HG02938 (cell line): Measurements from ENCODE around the gene PAK5.

Experiments
- ATAC-seq: cut with Tn5 transposase; IDR thresholded peaks from one replicate; pipeline ENCODE4 v1.9.1; 2021; ENCODE audit warnings: mild to moderate bottlenecking, moderate library complexity; ENCODE audit not compliant: unreplicated experiment

Gene PAK5

DNA sequence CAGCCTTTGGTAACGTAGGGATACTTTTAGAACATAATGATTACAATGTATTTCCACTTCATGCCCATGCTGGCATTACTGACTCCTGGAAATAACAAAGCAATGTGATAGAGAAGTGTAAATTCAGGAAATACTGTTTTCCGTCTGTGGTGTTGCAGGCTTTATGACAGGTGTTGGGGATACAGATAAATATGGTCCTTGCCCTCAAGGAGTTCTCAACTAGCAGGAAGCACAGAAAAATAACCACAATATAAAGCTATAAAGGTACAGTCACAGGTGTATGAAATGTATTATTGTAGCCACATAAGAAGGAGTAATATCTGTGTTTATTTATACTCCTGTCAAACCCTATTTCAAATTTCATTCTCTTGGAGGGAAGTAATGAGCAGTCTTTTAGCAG lies 337.4 kb downstream of the PAK5 start:
- no peak for ATAC-seq

DNA sequence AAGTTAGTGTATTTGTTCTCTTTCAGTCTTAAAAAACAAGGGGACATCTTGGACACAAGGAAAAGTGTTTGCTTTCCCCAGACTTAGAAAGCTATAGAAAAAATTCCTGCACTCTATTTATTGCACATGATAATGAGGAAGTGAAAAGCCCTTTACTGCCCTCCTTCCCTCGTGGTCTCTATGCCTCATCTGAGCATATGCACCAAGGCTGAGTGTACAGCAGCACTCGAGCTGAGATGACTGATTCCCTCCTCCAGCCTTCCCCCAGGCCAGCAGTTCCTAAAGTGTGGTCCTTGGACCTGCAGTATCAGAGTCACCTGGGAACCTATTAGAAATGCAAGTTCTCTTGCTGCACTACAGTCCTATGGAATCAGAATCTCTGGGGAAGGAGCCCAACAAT lies 338.8 kb downstream of the PAK5 start:
- ATAC-seq = no peak

DNA sequence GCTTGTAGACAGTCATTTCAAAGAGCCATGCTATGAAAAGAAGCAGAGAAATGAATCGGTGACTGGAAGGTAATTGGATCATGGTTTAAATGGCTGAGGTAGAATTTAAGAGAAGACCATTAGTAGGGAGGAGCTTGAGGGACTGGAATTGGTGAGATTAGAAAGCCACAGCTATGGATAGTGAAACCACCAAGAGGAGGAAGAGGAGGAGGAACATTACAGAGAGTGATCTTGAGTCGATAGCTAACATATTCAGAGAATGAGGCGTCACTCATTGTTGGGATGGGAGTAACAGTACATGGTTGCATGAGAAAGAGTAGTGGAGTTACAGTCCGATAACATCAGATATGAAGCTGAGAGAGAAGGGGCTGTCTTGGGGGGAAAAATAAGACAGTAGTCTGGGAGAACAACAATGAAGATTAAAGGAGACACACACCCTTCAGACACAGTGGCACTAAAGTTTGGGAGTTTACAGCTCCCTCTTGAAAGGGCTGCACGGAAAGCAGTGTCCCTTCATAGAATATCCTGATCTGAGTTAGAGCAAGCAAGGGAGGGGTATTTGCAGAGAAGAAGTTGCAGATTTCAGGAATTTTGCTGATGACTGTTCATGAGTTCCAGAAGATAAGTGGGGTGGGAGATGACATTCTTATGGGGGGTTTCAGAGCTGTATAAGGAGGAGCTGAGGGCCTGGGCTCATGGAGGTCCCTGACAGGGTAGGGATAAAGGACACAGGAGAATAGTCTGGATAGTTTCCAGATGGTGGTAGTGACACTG lies 339.6 kb downstream of the PAK5 start:
- no peak for ATAC-seq

DNA sequence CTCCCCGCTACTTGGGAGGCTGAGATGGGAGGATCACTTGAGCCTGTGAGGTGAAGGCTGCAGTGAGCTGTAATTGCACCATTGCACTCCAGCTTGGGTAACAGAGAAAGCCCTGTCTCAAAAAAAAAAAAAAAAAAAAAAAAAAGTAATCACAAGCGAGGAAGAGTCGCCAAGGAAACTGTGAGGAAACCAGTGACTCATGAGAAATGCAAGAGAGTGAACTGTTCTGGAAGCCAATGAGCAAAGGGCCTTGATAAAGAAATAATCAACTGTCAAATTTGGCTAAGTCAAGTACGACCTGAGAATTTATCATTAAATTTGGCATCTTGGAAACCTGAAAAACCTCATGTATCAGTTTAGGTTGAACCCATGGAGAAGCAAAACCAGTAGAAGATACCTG lies 340.6 kb downstream of the PAK5 start:
- no peak for ATAC-seq

DNA sequence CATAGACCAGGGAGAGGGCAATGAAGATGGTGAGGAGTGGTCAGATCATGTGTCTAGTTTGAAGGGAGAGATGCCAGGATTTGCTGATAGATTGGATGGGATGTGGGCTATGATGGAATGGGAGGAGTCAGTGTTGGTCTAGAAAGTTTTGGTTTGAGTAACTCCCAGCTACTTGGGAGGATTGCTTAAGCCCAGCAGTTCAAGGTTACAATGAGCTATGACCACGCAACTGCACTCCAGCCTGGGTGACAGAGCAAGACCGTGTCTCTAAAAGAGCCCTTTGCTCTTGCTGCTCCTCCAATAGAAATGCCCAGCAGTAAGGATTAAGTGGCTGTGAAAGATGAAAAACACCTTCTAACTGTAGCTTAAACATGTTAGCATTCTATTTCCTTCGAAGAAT lies 342.7 kb downstream of the PAK5 start:
- no peak for ATAC-seq

DNA sequence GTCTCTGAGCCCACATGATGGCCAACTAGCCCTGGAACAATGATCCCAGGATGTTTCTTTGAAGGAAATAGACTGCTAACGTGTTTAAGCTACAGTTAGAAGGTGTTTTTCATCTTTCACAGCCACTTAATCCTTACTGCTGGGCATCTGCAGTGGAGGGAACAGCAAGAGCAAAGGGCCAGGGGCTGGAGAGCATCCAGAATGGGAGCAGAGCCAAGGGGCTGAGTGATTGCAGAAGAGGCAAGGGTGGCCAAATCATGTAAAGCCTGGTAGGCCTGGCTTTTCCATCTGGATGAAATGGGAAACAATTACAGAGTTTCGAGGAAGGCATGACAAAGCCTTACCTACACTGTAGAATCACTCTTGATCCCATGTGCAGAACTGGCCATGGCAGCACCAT lies 343.2 kb downstream of the PAK5 start:
- ATAC-seq = no peak

DNA sequence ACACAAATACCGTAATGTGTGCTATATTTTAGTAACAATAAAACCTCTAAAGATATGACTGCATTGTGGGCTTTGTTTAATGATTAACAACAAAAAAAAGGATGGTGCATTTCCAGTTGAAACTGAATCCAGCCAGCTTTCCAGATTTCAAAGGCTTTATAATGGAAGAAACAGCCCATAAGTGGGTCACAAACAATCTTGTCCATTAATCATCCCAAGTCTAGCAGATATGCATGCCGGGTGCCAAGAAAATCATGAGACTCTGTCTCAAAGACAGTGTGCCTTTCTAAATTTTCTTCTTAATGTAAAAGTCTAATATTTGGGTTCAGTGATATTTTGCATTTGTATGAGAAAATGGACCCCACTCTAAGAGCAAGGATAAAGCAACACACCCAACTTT lies 345.1 kb downstream of the PAK5 start:
- no peak for ATAC-seq

DNA sequence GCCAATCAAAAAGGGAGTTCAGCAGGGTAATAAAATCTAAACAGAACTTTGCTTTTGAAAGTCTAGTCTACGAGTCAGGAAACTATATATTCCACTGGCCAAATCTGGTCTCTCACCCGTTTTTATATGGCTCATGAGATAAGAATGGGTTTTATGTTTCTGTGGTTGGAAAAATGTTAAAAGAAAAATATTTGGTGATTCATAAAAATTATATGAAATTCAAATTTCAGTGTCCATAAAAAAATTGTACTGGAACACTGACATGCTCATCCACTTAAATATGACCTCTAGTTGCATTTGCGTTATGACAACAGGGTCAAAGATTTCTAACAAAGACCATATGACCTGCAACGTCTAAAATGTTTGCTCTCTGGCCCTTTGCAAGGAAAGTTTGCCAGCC lies 346.8 kb downstream of the PAK5 start:
- ATAC-seq = no peak

DNA sequence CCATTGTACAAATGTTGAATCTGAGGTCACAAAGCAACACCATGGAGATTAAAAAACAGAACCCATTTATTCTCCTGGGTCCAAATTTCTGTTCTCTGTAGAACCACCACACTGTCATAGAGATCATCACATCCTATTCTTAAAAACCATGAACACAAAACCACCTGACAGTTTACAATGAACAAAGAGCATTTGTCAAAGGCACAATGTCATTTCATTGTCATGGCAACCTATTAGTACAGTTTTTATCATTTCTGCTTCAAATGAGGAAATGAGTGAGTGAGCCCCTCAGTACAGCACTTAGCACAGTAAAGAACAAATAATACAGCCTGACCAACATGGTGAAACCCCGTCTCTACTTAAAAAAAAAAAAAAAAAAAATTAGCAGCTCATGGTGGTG lies 347.6 kb downstream of the PAK5 start:
- ATAC-seq = no peak

DNA sequence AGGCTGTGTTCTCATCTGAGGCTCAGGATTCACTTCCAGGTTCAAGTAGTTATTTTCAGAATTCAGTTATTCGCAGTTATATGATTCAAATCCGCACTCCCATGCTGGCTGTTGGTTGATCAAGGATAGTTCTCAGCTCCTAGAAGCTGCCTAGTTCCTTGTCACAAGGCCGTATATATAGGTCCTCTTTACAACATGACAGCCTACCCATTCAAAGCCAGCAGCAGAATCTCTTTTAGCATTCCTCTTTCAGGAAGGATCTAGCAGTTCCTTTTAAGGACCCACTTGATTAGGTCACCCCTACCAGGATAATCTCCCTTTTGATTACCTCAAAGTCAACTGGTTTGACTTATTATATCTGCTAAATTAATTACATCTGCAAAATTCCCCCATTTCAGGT lies 348.2 kb downstream of the PAK5 start:
- no peak for ATAC-seq

DNA sequence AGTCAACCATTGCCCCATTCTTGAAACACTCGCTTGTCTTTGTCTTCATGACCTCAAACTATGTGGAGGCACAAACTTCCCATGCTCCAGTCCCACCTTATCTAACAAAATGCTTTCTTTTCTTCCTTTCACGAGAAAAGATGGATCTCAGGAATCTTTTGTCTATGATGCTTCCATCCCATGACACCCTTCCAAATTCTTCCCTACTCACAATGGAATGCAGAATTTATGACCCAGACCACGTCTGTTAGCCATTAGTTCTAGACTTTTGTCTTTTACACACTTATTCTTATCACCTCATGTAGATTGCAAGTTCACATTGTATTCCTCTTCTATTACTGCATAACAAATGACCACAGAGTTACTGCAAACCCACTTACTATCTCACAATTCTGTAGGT lies 348.7 kb downstream of the PAK5 start:
- ATAC-seq = no peak

DNA sequence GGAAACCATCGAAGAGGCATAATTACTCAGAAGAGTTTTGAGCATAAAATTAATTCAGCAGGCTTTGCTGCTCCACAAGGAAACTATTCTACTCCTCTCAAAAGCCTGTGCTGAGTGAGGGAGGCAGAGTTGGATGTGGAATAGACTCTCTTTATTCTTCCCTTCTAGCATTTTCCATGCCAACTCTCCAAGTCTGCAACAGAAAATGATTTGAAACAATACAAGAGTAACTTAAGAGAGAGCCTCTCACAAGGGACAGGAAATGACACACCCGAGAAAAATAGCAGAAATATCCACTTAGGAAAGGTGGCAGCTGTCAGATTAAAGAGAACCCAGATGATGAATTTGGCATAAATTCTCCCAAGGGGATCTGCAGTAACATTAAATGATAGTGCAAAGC lies 350.8 kb downstream of the PAK5 start:
- no peak for ATAC-seq
